OCI-LY7 (cell line): Measurements from ENCODE around the gene KIF13A.

Source experiments
- EZH2phosphoT487 ChIP-seq: fragments of 200-600 bp; sonication (generic); IDR thresholded peaks from 2 replicates; pipeline ENCODE4 v1.6.1; 2018; ENCODE audit warnings: low read depth, borderline replicate concordance, mild to moderate bottlenecking, mixed run types, antibody characterized with exemption, low read length, moderate library complexity, mixed read lengths
- TF ChIP-seq, protein P1 (sequence below): fragments of 200-600 bp; sonication (generic); conservative IDR thresholded peaks from 2 replicates; pipeline ENCODE4 v1.5.1; 2014; ENCODE audit warnings: mild to moderate bottlenecking, antibody characterized with exemption, low read length, moderate library complexity, mixed read lengths

DNA sequence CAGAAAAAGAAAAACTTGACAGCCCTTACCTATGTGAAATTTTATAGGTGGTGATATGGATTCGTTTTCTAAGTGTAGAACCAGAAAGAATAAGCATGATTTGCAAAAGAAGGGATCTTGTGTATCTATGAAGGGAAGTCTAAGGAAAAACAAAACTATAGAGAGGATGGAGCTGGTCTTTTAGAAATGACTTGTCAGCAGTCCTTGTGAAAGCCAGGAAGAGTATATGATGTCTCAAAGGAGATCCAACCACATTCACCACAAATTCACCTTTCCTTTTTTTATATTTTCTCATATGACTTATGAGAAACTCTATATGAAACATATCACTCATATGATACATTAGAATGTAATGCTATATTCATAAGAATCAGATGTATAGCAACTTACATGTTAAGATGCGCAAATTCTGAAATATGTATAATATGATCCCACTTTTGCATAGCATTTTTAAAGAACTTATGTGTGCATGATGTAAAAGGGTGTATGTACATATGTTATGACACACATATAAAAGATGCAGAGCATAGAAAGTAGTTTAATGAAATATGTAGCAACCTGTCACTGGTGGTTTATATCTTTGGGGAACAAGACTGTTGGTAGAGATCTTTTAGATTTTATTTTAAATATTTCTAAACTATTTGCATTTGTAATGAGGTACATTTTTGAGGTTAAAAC is 188.8 kb downstream of the KIF13A start:
- TF ChIP-seq, protein P1, sequence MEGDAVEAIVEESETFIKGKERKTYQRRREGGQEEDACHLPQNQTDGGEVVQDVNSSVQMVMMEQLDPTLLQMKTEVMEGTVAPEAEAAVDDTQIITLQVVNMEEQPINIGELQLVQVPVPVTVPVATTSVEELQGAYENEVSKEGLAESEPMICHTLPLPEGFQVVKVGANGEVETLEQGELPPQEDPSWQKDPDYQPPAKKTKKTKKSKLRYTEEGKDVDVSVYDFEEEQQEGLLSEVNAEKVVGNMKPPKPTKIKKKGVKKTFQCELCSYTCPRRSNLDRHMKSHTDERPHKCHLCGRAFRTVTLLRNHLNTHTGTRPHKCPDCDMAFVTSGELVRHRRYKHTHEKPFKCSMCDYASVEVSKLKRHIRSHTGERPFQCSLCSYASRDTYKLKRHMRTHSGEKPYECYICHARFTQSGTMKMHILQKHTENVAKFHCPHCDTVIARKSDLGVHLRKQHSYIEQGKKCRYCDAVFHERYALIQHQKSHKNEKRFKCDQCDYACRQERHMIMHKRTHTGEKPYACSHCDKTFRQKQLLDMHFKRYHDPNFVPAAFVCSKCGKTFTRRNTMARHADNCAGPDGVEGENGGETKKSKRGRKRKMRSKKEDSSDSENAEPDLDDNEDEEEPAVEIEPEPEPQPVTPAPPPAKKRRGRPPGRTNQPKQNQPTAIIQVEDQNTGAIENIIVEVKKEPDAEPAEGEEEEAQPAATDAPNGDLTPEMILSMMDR, result no peak
- TF ChIP-seq EZH2phosphoT487, result no peak
